Measurements from ENCODE around the gene ZNF805.
A peak's percentile ranks its signal among the peaks of the same experiment; 100 is the strongest.

Gene ZNF805

DNA sequence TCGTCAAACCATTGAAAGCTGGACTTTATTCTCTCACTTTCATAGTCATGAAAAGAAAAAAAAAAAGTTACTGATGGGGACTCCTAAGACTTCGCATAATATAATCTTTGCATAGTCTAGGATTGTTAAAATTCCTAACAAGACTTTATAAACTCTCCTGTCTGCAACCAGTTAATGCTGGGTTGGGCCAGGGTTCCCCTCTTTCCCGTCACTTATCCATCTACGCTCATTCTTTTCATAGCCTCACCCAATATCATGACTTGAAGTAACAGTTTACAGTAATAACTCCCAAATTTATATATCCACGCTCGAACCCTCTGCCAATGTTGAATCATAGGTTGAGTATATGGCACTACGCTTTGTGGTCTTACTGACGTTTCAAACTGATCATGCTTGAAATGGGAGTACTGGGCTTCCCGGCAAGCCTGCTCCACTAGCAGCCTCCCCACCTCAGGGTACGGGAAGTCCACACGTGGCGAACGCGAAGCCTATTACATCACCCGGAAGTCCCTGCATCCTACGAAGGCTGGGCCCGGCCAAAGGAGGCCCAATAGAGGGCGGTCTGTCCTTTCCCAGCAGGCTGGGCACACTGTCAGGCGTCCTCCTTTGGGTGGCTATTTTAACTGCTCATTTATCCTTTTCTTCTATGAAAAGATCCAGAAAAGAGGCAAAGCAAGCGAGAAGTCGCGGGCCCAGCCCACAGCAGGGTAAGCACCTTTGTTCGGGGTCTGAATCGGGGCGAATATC, 39.2 kb downstream of the ZNF805 start:
- H3K9me3 ChIP-seq = no peaks in the 10 kb centered on the region
- in situ Hi-C loops (cut with MboI; ENCODE audit: low sequenced_read_pairs) = no loop called here
- H3K4me3 ChIP-seq = peak overlapping the region; percentile 98
- peaks cover 17% of the 10 kb centered on the region for H3K4me1 ChIP-seq
- peak; percentile 87 to 91 for DNase-seq (ENCODE audit: low spot score in 2 of 2)
- H3K27me3 ChIP-seq (ENCODE audit: low read depth) = no peaks in the 10 kb centered on the region
- peaks cover 17% of the 10 kb centered on the region for H3K36me3 ChIP-seq (replicated peaks)

DNA sequence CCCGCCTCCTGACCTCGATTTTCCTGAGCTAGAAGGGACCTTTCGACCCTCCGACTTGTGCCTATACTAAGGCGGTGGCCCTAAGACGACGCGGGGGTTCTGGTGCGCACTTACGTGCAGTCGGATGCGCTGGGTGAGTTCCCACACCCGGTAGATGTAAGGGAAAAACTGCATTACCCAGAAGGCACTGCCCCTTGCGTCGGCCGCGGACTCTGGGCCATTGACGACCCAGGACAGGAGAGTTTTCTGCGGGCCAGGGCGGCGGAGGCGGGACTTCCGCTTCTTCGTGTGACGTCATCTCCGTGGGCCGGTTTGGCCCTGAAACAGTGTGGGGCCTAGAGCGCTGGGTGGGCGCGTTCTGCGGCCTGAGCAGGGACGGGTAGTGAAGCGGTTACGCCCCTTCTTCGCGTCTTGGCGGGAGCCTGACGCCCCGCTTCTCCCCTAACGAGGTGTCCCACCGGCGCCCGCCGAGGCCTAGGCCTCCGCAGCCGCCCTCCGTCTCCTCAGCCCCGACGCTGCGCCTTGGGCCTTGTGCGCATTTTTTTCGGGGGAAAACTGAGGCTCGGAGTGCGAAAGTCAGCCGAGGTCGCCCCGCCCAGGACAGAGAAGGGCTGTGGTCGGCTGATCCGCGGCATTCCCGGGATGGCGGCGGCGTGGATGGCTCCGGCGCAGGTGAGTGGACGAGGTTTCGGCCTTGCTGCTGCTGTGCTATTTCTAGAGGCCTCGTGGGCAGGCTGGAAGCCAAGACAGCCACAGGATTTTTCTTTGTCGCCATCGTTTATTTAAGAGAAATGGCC, 39.9 kb downstream of the ZNF805 start, which contains the start of gene ZNF460:
ZNF460 (plus strand) TSS at position 321 of the 797 bp plus-strand sequence; CDS start at position 643, 322 bp downstream.
- H3K4me3 ChIP-seq = peak within 1 kb of the TSS; percentile 98
- DNase-seq (ENCODE audit: low spot score in 2 of 2) = peak; percentile 94 to 97
- H3K4me1 ChIP-seq = peaks cover 17% of the 10 kb centered on the region
- no peaks in the 10 kb centered on the region for H3K27me3 ChIP-seq (ENCODE audit: low read depth)
- no peaks in the 10 kb centered on the region for H3K9me3 ChIP-seq
- H3K36me3 ChIP-seq (replicated peaks) = peaks cover 25% of the 10 kb centered on the region
- in situ Hi-C loops (cut with MboI; ENCODE audit: low sequenced_read_pairs) = no loop called here

DNA sequence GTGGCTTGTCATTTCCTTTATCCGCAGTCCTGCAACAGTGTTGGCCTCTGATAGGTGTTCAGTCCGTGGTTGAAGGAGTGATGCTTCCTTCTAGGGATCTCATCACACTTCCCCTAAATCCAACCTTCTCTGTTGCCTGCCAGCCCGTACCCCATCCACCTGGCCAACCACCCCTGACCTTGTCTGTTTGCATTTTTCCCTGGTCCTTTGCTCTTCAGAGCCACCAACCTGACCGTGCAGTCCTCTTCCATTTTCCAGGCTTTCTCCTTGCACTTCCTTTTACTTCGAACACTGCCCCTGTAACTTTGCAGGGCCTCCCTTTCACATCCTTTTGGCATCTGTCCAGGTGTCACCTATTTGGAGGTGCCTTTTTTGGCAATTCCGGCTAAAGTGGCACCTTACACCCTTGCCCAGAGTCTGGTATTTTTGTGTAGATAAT, 40.5 kb downstream of the ZNF805 start:
- H3K4me3 ChIP-seq = peak overlapping the region; percentile 98
- in situ Hi-C loops (cut with MboI; ENCODE audit: low sequenced_read_pairs) = no loop called here
- DNase-seq (ENCODE audit: low spot score in 2 of 2) = peak in 1 of 2 experiments; percentile 25

DNA sequence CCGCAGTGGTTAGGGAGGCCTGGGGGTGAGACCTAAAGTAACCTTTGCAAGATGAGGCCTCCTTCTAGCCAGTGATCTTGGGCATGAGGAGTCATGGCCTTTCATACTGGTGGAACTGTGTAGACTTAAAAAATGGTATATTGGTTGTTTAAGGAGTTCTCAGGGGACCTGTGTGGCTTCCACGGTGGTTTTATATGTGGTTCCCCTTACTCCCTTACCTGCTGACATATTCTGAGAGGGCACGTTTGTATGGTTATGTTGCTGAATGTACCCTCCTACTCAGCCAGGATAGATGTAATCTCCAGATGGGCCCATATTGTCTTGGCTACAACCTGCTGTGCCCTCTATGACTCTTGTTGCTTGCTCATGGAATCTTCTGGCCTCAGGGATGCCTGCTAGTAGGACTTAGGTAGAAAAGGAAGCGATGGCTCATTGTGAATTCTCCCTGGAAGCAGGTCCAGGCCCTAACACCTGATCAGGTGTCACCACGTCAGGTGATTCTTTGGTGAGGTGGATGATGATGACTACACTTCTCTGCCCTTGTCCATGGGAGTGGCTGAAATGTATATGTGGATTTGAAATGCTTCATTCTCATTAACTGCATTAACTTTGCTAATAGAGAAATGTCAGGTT, 41.7 kb downstream of the ZNF805 start:
- H3K36me3 ChIP-seq (replicated peaks) = peaks cover 42% of the 10 kb centered on the region
- peaks cover 17% of the 10 kb centered on the region for H3K4me1 ChIP-seq
- in situ Hi-C loops (cut with MboI; ENCODE audit: low sequenced_read_pairs) = no loop called here
- peak overlapping the region; percentile 98 for H3K4me3 ChIP-seq
- DNase-seq (ENCODE audit: low spot score in 2 of 2) = no peak
- no peaks in the 10 kb centered on the region for H3K27me3 ChIP-seq (ENCODE audit: low read depth)
- H3K9me3 ChIP-seq = no peaks in the 10 kb centered on the region

More for the DNA sequence above, 40.5 kb downstream of the ZNF805 start:
- Histone ChIP-seq H3K4me1 (peaks cover 17% of the 10 kb centered on the region), H3K9me3 (no peaks in the 10 kb centered on the region), H3K27me3 (ENCODE audit: low read depth) (no peaks in the 10 kb centered on the region), H3K36me3 (replicated peaks) (peaks cover 31% of the 10 kb centered on the region)

DNA sequence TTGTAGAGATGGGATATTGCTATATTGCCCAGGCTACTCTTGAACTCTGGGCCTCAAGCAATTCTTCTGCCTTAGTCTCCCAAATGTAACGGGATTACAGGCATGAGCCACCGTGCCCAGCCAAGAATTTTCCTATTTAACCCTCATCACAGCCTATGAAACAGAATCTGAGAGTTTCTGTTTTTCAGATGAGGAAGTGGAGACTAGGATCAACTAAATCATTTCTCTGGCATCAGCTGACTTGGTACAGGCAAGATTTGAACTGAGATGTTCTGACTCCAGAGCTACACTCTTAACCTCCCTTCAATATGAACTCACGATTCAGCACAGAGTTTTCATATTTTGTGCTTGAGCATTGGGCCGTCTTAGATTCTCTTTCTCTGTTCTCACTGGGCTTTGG, 47.9 kb downstream of the ZNF805 start:
- peaks cover 97% of the 10 kb centered on the region for H3K36me3 ChIP-seq (replicated peaks)
- no peaks in the 10 kb centered on the region for H3K27me3 ChIP-seq (ENCODE audit: low read depth)
- no peak overlapping the region for H3K4me3 ChIP-seq
- no peak for DNase-seq (ENCODE audit: low spot score in 2 of 2)
- H3K4me1 ChIP-seq = no peaks in the 10 kb centered on the region
- peaks cover 17% of the 10 kb centered on the region for H3K9me3 ChIP-seq
- in situ Hi-C loops (cut with MboI; ENCODE audit: low sequenced_read_pairs) = no loop called here

DNA sequence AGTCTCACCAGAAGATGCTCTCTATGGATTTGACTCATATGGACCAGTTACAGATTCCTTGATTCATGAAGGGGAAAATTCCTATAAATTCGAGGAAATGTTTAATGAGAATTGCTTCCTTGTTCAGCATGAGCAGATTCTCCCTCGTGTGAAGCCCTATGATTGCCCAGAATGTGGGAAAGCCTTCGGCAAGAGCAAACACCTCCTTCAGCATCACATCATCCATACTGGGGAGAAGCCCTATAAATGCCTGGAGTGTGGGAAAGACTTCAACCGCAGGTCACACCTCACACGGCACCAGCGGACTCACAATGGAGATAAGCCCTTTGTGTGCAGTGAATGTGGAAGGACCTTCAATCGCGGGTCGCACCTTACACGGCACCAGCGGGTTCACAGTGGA, 50.5 kb downstream of the ZNF805 start:
- H3K9me3 ChIP-seq = peaks cover 21% of the 10 kb centered on the region
- peaks cover 99% of the 10 kb centered on the region for H3K36me3 ChIP-seq (replicated peaks)
- H3K27me3 ChIP-seq (ENCODE audit: low read depth) = no peaks in the 10 kb centered on the region
- no peak for DNase-seq (ENCODE audit: low spot score in 2 of 2)
- in situ Hi-C loops (cut with MboI; ENCODE audit: low sequenced_read_pairs) = no loop called here
- no peak overlapping the region for H3K4me3 ChIP-seq
- H3K4me1 ChIP-seq = no peaks in the 10 kb centered on the region

DNA sequence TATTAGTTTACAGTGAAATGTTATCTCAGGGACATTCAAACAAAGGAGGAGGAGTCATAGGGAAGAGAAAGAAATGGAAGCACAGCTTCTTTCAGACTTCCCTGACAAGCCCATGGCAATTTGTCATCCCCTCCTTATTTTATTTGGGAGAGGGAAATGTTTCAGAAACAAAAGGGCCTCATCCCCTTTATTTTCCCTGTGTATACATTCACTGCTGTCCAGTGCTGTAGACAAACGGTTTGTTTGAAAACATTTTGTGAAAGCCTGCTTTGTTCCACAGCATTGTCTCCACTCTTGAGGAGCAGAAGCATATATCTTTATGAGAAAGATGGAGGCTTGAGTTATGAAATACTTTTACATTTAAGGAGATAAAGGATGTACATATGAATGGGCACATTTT, 52.1 kb downstream of the ZNF805 start:
- Histone ChIP-seq H3K4me3 (no peak overlapping the region), H3K36me3 (replicated peaks) (peaks cover 93% of the 10 kb centered on the region), H3K4me1 (no peaks in the 10 kb centered on the region), H3K27me3 (ENCODE audit: low read depth) (no peaks in the 10 kb centered on the region), H3K9me3 (peaks cover 21% of the 10 kb centered on the region)
- in situ Hi-C loops (cut with MboI; ENCODE audit: low sequenced_read_pairs) = no loop called here
- DNase-seq (ENCODE audit: low spot score in 2 of 2) = no peak

DNA sequence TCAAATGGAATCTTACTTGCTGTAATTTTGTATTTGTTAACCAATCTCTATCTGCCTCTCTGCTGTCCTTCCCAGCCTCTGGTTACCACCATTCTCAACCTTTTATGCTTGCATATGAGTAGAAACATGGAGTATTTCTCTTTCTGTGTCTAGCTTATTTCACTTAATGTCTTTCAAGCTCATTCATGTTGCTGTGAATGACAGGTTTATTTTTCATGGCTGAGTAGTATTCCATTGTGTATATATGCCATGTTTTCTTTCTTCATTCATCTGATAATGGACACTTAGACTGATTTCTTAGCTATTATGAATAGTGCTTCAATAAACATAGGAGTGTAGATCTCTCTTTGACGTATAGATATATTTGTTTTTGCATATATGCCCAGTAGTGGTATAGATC, 53.3 kb downstream of the ZNF805 start:
- Histone ChIP-seq H3K9me3 (peaks cover 21% of the 10 kb centered on the region), H3K4me1 (no peaks in the 10 kb centered on the region), H3K4me3 (no peak overlapping the region), H3K36me3 (replicated peaks) (peaks cover 87% of the 10 kb centered on the region), H3K27me3 (ENCODE audit: low read depth) (no peaks in the 10 kb centered on the region)
- in situ Hi-C loops (cut with MboI; ENCODE audit: low sequenced_read_pairs) = no loop called here
- no peak for DNase-seq (ENCODE audit: low spot score in 2 of 2)

DNA sequence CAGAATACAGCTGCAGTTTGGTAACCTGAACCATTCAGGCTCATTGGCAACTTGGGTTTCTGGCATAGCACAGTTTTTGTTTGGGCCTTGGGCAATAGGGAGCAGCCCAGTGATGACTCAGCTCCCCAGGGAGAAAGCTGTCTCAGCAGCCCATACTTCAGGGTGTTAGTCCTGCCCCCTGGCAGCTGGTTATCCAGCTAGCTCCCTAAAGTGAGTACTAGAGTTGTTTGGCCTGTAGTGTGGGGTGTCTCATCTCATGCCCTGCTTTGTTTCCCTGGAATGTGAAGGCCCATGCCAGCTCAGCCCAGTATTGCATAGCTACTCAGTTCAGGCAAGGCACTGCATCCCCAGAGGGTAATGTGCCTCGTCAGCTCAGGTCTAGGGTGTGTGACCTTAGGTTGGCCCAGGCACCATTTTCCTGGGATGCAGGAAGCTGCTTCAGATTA, 61.6 kb downstream of the ZNF805 start:
- Histone ChIP-seq H3K27me3 (ENCODE audit: low read depth) (no peaks in the 10 kb centered on the region), H3K36me3 (replicated peaks) (peaks cover 20% of the 10 kb centered on the region), H3K4me1 (no peaks in the 10 kb centered on the region), H3K9me3 (no peaks in the 10 kb centered on the region), H3K4me3 (no peak overlapping the region)
- DNase-seq (ENCODE audit: low spot score in 2 of 2) = no peak
- in situ Hi-C loops (cut with MboI; ENCODE audit: low sequenced_read_pairs) = no loop called here

DNA sequence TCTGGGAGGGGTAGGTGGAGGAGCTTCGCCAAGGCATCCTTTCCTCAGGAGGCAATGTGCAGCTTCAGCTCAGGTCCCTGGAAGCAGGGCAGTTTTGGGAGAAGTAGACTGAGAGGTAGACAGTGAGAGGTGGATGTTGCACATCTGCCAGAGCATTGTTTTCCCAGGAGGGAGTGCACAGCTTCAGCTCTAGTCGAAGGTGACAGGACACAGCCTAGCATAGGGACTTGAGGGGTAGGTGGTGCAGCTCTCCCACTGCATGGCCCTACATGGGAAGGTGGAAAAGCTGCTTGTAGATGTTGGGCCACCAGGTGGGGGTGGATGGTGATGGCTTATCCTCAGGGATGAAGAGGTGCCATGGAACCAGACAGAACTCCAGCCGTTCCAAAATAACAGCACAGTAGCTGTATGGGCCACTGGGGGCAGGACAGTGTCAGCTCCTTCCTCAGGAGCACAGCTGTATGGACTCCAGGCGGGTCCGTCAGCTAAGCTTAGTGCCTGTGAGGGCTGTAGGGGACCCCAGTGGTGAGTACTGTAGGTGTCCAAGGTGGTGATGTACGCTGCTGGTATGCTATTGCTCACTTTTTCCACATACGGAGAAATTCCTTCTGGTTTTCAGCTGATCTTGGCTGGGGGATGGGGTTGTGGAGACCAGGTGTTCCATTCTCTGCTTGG, 62.4 kb downstream of the ZNF805 start:
- no peaks in the 10 kb centered on the region for H3K27me3 ChIP-seq (ENCODE audit: low read depth)
- H3K4me1 ChIP-seq = no peaks in the 10 kb centered on the region
- no peak overlapping the region for H3K4me3 ChIP-seq
- no peak for DNase-seq (ENCODE audit: low spot score in 2 of 2)
- in situ Hi-C loops (cut with MboI; ENCODE audit: low sequenced_read_pairs) = no loop called here
- H3K36me3 ChIP-seq (replicated peaks) = peaks cover 14% of the 10 kb centered on the region
- no peaks in the 10 kb centered on the region for H3K9me3 ChIP-seq
